Fibroblast of mammary gland (primary cell): Measurements from ENCODE around the gene MAEA.

Source experiments
- DNase-seq: peaks from one replicate; pipeline ENCODE4 v3.0.0-alpha.2; 2010; ENCODE audit warnings: low read depth
- H3K4me3 ChIP-seq: 2 replicates; pipeline ENCODE4 v1.5.1; 2011; ENCODE audit warnings: low read depth, mild to moderate bottlenecking, low read length, moderate library complexity; ENCODE audit not compliant: control insufficient read depth
- CTCF ChIP-seq: conservative IDR thresholded peaks from 2 replicates; pipeline ENCODE4 v1.5.1; 2011; ENCODE audit warnings: low read depth, low read length, inconsistent platforms; ENCODE audit not compliant: control insufficient read depth, insufficient read depth

MAEA gene

DNA sequence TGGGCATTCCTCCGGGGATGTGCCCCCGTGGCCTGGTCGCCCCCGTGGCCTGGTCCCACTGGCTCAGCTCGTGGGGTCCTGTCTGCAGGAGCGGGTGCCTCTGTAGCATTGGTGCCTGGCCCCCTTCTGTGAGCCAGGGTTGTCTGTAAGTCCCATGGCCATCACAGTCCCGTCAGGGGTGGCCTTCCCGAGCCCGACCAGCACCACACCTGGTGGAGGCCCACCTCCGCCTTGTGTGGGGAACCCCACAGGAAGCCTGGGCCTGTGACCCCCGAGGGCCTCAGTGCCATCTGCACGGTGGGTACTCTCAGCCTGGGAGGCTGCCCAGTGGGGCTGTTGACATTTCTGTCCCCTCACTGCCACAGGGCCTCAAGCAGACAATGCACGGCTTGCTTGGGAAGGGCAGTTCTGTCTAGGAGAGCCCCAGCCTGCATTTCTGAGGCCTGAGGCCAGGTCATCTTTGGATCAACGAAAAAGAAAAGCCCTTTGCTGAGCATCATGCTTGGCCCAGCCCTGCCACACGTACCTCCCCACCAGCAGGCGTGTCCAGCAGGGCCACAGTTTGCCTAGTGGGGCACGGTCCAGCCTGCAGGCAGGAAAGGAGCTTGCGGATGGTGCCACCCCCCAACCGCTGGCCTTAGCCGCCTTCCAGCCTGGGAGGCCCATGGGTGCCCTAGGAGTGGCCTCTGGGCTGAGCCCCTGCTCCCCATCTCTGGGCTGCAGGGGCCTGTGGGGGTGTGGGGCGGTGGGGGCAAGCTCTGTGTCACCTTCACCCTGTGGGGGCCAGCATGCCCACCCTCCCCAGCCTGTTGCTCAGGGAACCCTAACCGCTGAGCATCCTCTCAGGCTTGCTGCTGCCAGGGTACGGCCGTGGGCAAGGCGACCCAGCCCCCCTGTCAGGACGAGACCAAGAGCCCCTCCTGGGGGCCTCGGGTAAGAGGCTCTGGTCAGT is 93.4 kb downstream of the MAEA start:
- no peak overlapping the region for H3K4me3 ChIP-seq
- DNase-seq, result no peak
- TF ChIP-seq CTCF, result no peak

GRCh38 chr4:1383728-1384591 is 94.3 kb downstream of the MAEA start:
- no peak for TF ChIP-seq CTCF
- H3K4me3 ChIP-seq, result no peak overlapping the region
- no peak for DNase-seq

- no peak for TF ChIP-seq CTCF
- H3K4me3 ChIP-seq, result no peak overlapping the region
- no peak for DNase-seq
Observed at GRCh38 chr4:1384675-1385372, 95.1 kb downstream of the MAEA start.

DNA sequence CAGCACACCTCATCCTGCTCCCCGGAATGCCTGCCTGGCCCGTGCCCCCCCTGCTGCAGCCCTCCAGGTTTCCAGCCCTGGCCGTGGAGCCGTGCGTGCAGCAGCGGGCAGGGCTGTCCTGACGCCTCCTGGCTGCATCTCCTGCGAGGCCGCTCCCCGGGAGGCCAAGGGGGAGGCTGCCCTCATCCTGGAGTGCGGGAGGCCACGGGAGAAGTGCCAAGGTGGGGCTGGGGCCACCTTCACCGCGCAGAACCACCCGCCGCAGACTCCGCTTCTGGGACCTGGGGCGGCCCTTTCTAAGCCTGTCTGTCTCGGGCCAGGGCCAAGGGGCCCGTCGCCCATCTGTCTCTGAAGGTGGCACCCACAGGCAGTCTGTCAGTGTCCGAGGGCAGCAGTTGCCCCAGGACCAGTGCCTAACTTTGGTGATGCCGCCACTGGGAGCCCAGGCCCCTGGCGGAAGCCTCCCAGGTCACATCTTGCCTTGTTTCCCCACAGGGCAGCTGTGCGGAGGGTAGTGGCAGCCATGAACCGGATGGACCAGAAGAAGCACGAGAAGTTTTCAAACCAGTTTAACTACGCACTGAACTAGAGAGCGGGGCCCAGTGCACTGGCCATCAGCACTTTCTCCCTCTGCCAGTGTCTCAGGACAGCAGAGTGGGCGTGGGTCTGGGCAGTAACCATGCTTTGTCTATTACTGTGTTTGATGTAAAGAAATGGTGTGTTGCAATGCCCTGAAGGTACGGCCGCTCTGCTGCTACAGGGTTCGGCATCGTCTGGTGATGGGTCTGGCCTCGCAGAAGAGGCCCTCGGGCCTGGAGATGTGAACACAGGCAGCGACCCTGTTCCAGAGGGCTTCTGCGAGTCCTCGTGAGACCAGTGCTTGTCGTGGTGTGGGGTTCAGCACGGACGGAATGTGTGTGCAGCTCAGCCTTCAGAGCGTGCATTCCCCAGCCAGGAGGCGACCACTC is 96.0 kb downstream of the MAEA start:
- TF ChIP-seq CTCF, result no peak
- no peak overlapping the region for H3K4me3 ChIP-seq
- DNase-seq, result no peak
